Panc1 (cell line): Measurements from ENCODE around the gene CNOT1. TPM values are rescaled to one million over a fixed set of nuclear protein-coding genes. Genes with fewer than 3 reads are reported as not detected.

Experiments
- ATAC-seq: fragments of 200-7000 bp; cut with Tn5 transposase; 2 replicates; pipeline ENCODE4 v1.9.1; 2020; ENCODE audit warnings: mild to moderate bottlenecking, moderate library complexity
- BruUV-seq: library from RNA; stranded (reverse); fragments of 400-500 nt; replicated peaks from 2 replicates; lab custom pipeline; 2021; lab: Mats Ljungman, UMichigan
- CTCF ChIA-PET: fragments of 300-600 bp; sonication (Branson Sonifier 250); formaldehyde crosslinking; loops from one replicate; lab custom pipeline; 2022; ENCODE audit warnings: antibody characterized with exemption; lab: Charles Lee
- POLR2A ChIA-PET: fragments of 300-600 bp; sonication (Branson Sonifier 250); formaldehyde crosslinking; loops from one replicate; lab custom pipeline; 2022; ENCODE audit warnings: antibody characterized with exemption; lab: Charles Lee
- DNase-seq: peaks from one replicate; pipeline ENCODE4 v3.0.0-alpha.2; 2010; ENCODE audit warnings: low read depth, low spot score
- H3K27ac ChIP-seq: 2 replicates; pipeline ENCODE4 v1.5.1; 2011; ENCODE audit warnings: mild to moderate bottlenecking, low read length, inconsistent platforms
- H3K27me3 ChIP-seq: fragments of 200-500 bp; sonication (Bioruptor generic); 2 replicates; pipeline ENCODE4 v1.6.0; 2014; ENCODE audit warnings: low read length, inconsistent platforms; ENCODE audit not compliant: control insufficient read depth, insufficient read depth
- H3K36me3 ChIP-seq: fragments of 200-500 bp; sonication (Bioruptor generic); 2 replicates; pipeline ENCODE4 v1.5.1; 2014; ENCODE audit warnings: inconsistent platforms, mild to moderate bottlenecking, low read length, moderate library complexity; ENCODE audit not compliant: control insufficient read depth, insufficient read depth
- H3K4me1 ChIP-seq: 2 replicates; pipeline ENCODE4 v1.5.1; 2011; ENCODE audit warnings: inconsistent platforms, mild to moderate bottlenecking, low read length, moderate library complexity; ENCODE audit not compliant: control insufficient read depth, insufficient read depth
- H3K4me3 ChIP-seq, 2 experiments: 2 replicates each; pipeline ENCODE4 v1.5.1; 2011 to 2012; ENCODE audit warnings: low read depth in 2 of 2, low read length in 2 of 2, mild to moderate bottlenecking in 2 of 2, inconsistent platforms in 1 of 2, moderate library complexity in 1 of 2
- H3K9me3 ChIP-seq: fragments of 200-500 bp; sonication (Bioruptor generic); 2 replicates; pipeline ENCODE4 v1.5.1; 2014; ENCODE audit warnings: low read depth, mild to moderate bottlenecking, inconsistent platforms, low read length, moderate library complexity; ENCODE audit not compliant: control insufficient read depth, insufficient read depth
- POLR2AphosphoS5 ChIP-seq: IDR thresholded peaks from 2 replicates; pipeline ENCODE4 v1.6.1; 2012; ENCODE audit warnings: mild to moderate bottlenecking, low read depth, low read length, moderate library complexity
- REST ChIP-seq, 2 experiments: IDR thresholded peaks; 2 replicates each; pipeline ENCODE4 v1.6.1; 2011 to 2012; ENCODE audit warnings: low read depth in 2 of 2, control low read depth in 1 of 2, low read length in 1 of 2, mild to moderate bottlenecking in 1 of 2, moderate library complexity in 1 of 2; ENCODE audit not compliant: insufficient read depth in 1 of 2
- SIN3A ChIP-seq: IDR thresholded peaks from 2 replicates; pipeline ENCODE4 v1.6.1; 2012; ENCODE audit warnings: low read depth, mild to moderate bottlenecking, low read length, moderate library complexity, borderline replicate concordance; ENCODE audit not compliant: insufficient read depth
- TCF7L2 ChIP-seq: IDR thresholded peaks from 2 replicates; pipeline ENCODE4 v1.6.1; 2011; ENCODE audit warnings: mild to moderate bottlenecking, low read depth, low read length, inconsistent platforms
- in situ Hi-C: cut with HindIII; loops from 2 replicates; pipeline ENCODE4 v1.10.0; 2016; ENCODE audit warnings: low sequenced_read_pairs, low pct_unique_long_range_greater_than_20kb
- intact Hi-C: fragments of 100-400 bp; cut with micrococcal nuclease; formaldehyde crosslinking; loops from one replicate; pipeline ENCODE4 v1.10.0; 2022; ENCODE audit not compliant: unreplicated experiment
- total RNA-seq: library from RNA; stranded (reverse); gene quantifications from one replicate; pipeline ENCODE4 v1.2.1, GENCODE V29; 2021; ENCODE audit not compliant: unreplicated experiment
- TF ChIP-seq, protein P1 (sequence below): fragments of 450-650 bp; IDR thresholded peaks from 2 replicates; pipeline ENCODE4 v1.5.1; 2017; ENCODE audit warnings: mild to moderate bottlenecking

CNOT1 gene
- total RNA-seq, 1 experiment from 2014 or later, result 170 TPM

DNA sequence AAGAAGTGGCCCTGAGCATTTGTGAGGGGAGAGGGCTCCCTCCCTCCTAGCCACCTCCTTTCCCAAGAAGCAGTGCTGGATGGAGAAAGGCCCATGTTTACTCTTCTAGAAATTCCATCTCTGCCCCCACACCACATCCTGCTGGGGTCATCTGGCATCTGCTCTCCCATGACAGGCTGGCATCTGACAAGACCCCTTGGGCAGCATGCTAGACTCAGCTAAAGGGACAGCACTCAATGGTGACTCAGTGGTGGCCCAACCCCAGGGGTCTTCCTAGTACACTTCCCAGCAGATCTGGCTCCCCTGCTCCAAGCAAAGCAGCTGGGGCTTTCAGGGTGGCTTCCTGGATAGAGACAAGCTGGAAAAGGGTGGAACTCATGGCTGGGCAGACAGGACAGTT lies 40.6 kb upstream of the CNOT1 start:
- Histone ChIP-seq H3K36me3 (no peaks in the 10 kb centered on the region), H3K4me1 (no peaks in the 10 kb centered on the region), H3K4me3 (no peak overlapping the region), H3K27me3 (no peaks in the 10 kb centered on the region), H3K27ac (no peak overlapping the region), H3K9me3 (no peaks in the 10 kb centered on the region)
- DNase-seq, result no peak
- in situ Hi-C loops (no loop called here), intact Hi-C loops (no loop called here)
- TF ChIP-seq TCF7L2, result no peak
- no peak for TF ChIP-seq REST (IDR thresholded peaks at IDR 0.05; ENCODE audit: insufficient read depth in 1 of 2, low read depth in 2 of 2, low read length in 1 of 2)
- TF ChIP-seq SIN3A, result no peak
- TF ChIP-seq POLR2AphosphoS5, result no peak
- TF ChIP-seq, protein P1, sequence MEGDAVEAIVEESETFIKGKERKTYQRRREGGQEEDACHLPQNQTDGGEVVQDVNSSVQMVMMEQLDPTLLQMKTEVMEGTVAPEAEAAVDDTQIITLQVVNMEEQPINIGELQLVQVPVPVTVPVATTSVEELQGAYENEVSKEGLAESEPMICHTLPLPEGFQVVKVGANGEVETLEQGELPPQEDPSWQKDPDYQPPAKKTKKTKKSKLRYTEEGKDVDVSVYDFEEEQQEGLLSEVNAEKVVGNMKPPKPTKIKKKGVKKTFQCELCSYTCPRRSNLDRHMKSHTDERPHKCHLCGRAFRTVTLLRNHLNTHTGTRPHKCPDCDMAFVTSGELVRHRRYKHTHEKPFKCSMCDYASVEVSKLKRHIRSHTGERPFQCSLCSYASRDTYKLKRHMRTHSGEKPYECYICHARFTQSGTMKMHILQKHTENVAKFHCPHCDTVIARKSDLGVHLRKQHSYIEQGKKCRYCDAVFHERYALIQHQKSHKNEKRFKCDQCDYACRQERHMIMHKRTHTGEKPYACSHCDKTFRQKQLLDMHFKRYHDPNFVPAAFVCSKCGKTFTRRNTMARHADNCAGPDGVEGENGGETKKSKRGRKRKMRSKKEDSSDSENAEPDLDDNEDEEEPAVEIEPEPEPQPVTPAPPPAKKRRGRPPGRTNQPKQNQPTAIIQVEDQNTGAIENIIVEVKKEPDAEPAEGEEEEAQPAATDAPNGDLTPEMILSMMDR, result no peak
- ChIA-PET POLR2A (no interaction called here), CTCF (no interaction called here)
- no peak for ATAC-seq
- BruUV-seq, result no TSS peak

DNA sequence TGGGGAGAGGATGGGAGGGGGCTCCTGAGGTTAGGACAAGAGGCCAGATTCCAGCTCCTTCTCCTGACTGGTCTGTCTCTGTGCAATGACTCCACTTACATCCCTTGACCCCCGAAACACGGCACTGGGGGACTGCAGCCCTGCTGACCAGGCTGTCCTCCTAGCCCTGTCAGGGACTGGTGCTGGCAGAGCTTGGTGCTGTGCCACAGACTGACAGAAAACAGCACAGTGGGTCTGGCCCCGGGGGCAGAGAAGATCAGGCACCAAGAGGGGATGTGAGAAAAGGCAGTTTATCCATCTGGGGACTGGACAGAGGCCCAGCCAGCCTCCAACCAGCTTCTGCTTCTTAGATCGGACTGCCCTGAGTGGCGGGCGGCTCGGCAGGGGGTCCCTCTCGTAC lies 35.6 kb upstream of the CNOT1 start:
- DNase-seq, result no peak
- intact Hi-C loops, result no loop called here
- no peak for ATAC-seq
- Histone ChIP-seq H3K4me1 (no peaks in the 10 kb centered on the region), H3K4me3 (no peak overlapping the region), H3K36me3 (no peaks in the 10 kb centered on the region), H3K27me3 (no peaks in the 10 kb centered on the region), H3K9me3 (no peaks in the 10 kb centered on the region), H3K27ac (no peak overlapping the region)
- TF ChIP-seq, protein P1, result no peak
- no peak for TF ChIP-seq POLR2AphosphoS5
- no peak for TF ChIP-seq SIN3A
- TF ChIP-seq REST (IDR thresholded peaks at IDR 0.05; ENCODE audit: insufficient read depth in 1 of 2, low read depth in 2 of 2, low read length in 1 of 2), result no peak
- no peak for TF ChIP-seq TCF7L2
- no TSS peak for BruUV-seq
- CTCF ChIA-PET, result interaction anchor here (1.3 kb wide), 1 partner anchor 91 kb away, joined by 4 read pairs; no protein-coding TSS in a partner anchor
- in situ Hi-C loops, result no loop called here
- POLR2A ChIA-PET, result no interaction called here
